Astrocyte (in vitro differentiated cells and primary cell): ENCODE data around the gene BDH2.

ENCODE experiments used
- EZH2 ChIP-seq: IDR thresholded peaks from 2 replicates; pipeline ENCODE4 v1.6.1; 2012; ENCODE audit warnings: mild to moderate bottlenecking, low read length, inconsistent platforms; ENCODE audit not compliant: insufficient read depth
- TF ChIP-seq, protein P1 (sequence below): IDR thresholded peaks from 2 replicates; pipeline ENCODE4 v1.5.1; 2011; ENCODE audit warnings: low read depth, mild to moderate bottlenecking, inconsistent platforms, low read length, moderate library complexity; ENCODE audit not compliant: insufficient read depth

DNA sequence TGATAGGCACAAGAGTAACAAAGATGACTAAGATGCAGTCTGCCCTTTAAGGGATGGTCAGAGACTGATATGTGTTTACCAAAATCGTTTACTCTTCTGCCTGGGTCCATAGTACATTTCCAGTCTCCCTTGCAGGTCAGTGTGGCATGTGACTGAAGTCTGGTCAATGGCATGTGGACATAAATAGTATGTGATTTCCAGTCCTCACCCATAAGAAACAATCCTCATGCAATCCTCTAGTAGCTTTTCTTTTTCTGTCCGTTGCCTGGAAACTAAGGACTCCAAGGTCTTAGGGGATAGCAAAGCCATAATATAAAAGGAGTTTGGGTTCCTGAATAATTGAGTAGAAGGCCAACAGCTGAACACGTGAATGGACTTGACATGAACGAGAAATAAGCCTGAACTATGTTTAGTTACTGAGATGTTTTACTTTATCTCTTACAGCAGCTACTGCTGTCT, 24.2 kb downstream of the BDH2 start:
- TF ChIP-seq, protein P1, sequence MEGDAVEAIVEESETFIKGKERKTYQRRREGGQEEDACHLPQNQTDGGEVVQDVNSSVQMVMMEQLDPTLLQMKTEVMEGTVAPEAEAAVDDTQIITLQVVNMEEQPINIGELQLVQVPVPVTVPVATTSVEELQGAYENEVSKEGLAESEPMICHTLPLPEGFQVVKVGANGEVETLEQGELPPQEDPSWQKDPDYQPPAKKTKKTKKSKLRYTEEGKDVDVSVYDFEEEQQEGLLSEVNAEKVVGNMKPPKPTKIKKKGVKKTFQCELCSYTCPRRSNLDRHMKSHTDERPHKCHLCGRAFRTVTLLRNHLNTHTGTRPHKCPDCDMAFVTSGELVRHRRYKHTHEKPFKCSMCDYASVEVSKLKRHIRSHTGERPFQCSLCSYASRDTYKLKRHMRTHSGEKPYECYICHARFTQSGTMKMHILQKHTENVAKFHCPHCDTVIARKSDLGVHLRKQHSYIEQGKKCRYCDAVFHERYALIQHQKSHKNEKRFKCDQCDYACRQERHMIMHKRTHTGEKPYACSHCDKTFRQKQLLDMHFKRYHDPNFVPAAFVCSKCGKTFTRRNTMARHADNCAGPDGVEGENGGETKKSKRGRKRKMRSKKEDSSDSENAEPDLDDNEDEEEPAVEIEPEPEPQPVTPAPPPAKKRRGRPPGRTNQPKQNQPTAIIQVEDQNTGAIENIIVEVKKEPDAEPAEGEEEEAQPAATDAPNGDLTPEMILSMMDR, result no peak
- no peak for TF ChIP-seq EZH2
